HG02678 (cell line): Measurements from ENCODE around the gene GALNT9.
"Not testable (repeated sequence)": the region's sequence is repeated elsewhere in the genome, so short reads cannot be mapped to it uniquely, and the experiment has no call there.

Experiments used
- ATAC-seq: cut with Tn5 transposase; IDR thresholded peaks from one replicate; pipeline ENCODE4 v1.9.1; 2021; ENCODE audit warnings: mild to moderate bottlenecking, moderate library complexity; ENCODE audit not compliant: unreplicated experiment

GALNT9 gene

DNA sequence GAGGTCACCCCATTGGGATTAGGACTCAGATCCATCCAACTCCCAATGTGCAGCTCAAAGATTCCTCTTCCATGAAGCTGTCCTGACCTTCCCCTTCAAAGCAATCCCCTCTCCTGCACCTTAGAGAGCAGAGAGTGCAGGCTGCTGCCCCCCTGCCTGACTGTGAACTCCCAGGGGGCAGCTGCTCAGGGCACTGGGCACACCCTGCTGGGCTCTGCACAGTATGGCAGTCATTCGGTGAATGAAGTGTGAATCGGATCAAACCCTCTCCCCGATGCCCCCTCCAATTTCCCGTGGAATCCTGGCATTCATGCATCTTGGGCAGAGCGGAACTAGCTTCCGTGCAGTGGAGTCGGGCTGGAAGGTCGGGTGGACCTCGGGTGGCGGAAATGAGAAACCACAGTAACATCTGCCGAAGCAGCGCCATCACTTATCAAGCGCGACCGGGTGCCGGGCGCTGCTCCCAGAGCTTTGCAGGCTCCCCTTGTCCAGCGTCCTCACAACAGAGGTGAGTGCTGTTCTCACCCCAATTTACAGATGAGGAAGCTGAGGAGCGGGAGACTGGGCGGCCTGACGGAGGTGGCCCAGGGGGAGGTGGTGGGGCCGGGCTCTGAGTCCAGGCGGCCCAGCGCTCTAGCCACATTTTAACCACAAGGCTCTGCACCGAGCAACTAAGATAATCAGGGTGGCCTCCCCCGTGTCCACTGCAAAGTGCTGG, 14.7 kb downstream of the GALNT9 start:
- ATAC-seq, result no peak

- ATAC-seq, result no peak
Measured at GRCh38 chr12:132314035-132314434, 15.4 kb downstream of the GALNT9 start.

GRCh38 chr12:132313182-132313581, 16.2 kb downstream of the GALNT9 start:
- ATAC-seq, result no peak

- ATAC-seq, result no peak
Measured at GRCh38 chr12:132312516-132312915, 16.9 kb downstream of the GALNT9 start.

- ATAC-seq, result no peak
Measured at GRCh38 chr12:132311201-132311915, 18.0 kb downstream of the GALNT9 start.

DNA sequence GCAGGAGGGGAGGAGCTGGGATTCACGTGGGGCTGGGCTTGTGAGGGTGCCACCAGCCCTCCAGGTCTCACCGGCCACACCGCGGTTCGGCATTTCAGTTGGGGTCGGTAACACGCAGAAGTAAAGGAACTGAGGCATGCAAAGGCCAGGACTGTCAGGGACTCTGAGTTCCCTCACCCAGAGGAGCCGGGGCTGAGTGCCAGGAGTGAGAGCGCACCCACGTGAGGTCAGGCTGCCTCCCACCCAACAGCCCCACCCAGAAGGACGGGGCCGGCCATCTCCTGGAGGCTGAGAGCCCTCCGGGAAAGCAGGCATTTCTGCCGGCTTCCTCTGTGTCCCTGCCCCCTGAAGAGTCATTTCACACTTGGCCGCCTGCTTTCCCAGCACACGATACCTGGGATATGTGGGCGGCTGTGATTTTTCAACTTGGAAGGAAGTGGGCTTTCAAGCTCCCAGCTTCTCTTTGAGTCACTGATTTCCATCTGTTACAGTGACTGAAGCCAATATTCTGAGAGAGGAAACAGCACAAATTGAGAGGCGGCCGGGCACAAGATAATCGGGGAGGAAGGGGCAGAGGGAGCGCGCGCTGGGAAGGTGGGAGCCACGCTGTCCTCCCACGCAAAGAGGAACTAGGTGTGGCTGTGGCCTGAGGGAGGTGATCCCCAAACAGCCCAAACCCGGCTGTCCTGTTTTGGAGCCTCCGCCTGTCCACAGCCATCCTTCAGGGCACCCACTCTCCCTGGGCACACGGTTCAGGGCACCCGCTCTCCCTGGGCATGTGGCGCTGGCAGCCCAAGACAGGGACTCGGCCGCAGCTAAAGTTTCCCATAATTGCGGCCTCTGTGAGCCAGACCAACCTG, 19.0 kb downstream of the GALNT9 start:
- no peak for ATAC-seq

- ATAC-seq, result no peak
Measured at GRCh38 chr12:132309596-132310086, 19.7 kb downstream of the GALNT9 start.

- ATAC-seq, result no peak
Measured at GRCh38 chr12:132308853-132309595, 20.4 kb downstream of the GALNT9 start.

GRCh38 chr12:132307976-132308852, 21.2 kb downstream of the GALNT9 start:
- no peak for ATAC-seq

DNA sequence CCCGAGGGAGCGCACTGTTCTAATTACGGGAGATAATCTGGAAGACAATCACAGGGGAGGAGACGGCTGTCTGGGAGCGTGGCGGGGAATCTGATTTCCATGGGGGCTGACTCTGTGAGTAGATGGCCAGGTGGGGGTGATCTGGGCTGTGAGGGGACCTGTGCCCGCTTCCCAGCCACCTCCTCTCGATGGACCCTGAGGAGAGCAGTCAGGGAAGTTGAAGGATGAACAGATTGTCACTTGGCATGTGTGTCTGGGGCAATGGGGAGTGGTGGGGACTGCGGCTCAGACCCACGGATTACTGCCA, 22.6 kb downstream of the GALNT9 start:
- ATAC-seq, result no peak

GRCh38 chr12:132305991-132306884, 23.2 kb downstream of the GALNT9 start:
- ATAC-seq, result no peak

GRCh38 chr12:132305560-132305966, 23.8 kb downstream of the GALNT9 start:
- ATAC-seq, result no peak

DNA sequence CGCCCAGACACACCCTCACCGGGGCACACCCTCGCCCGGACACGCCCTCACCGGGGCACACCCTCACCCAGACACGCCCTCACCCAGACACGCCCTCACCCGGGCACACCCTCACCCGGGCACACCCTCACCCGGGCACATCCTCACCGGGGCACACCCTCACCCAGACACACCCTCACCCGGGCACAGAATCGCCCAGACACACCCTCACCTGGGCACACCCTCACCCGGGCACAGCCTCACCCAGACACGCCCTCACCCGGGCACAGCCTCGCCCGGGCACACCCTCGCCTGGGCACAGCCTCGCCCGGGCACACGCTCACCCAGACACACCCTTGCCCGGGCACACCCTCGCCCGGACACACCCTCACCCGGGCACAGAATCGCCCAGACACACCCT, 24.5 kb downstream of the GALNT9 start:
- ATAC-seq, result not testable (repeated sequence)

- not testable (repeated sequence) for ATAC-seq
Measured at GRCh38 chr12:132303853-132304373, 25.5 kb downstream of the GALNT9 start.

GRCh38 chr12:132302466-132303358, 26.7 kb downstream of the GALNT9 start:
- no peak for ATAC-seq

DNA sequence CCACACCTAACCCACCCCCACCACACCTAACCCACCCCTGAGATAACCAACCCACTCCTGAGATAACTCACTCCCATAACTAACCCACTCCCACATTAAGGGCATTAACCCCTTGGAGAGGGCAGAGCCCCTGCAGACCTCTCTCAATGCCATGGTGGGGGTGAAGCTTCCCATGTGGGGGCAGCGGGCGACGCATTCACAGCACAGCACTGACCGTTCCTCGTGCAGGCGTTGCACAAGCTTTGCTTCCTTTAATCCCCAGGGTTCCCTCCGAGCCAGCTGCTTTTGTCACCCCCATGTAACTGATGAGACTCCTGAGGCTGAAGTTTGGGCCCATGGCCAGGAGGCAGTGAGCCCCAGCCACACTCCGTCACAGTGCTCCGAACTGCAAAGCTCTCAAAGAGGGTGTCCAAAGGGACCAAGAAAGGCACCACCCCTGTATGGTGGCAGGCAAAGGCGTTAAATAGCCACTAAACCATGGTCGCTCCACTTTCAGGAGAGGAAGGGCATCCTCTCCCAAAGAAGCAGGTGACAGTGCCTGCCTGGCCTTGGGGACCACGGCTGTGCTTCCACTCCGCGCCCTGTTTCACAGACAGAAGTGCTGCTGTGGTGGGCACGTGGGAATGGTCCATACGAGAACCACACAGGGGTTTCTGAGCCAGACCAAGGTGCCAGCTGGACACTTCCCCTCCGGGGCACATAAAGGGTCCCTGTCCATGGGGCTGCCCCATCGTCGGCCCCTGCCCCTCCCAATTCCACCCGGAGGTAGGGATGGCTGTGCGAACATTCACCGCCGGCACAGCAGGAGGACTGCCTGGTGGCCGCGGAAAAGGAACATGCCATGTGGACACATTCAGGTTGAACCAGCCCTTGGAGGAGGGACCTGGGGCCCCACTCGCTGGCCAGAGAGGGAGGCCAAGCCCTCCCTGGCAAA, 28.3 kb downstream of the GALNT9 start:
- ATAC-seq, result no peak

DNA sequence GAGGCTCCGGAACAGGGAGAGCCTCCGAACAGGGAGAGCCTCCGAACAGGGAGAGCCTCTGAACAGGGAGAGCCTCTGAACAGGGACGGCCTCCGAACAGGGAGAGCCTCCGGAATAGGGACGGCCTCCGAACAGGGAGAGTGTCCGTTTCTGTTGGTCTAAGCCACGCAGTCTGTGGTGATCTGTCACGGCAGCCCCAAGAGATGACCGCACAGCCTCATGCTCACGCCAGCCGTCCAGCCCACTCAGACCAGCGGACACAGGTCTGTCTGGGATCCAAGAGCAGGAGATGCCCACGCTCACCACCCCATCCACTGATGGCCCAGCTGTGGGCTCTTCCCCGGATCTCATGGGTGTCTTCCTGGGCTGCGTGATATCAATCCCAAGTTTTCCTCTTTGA, 33.3 kb downstream of the GALNT9 start:
- ATAC-seq, result no peak
